PC-9 (cell line): Measurements from ENCODE around the gene PDLIM5. TPM values are rescaled to one million over a fixed set of nuclear protein-coding genes. Genes with fewer than 3 reads are reported as not detected.
"Not testable (repeated sequence)": the region's sequence is repeated elsewhere in the genome, so short reads cannot be mapped to it uniquely, and the experiment has no call there.

Source experiments
- BruUV-seq: library from RNA; stranded (reverse); fragments of 400-500 nt; replicated peaks from 2 replicates; lab custom pipeline; 2021; lab: Mats Ljungman, UMichigan
- CTCF ChIA-PET: fragments of 300-600 bp; sonication (Branson Sonifier 250); formaldehyde crosslinking; loops from one replicate; lab custom pipeline; 2022; ENCODE audit warnings: antibody characterized with exemption; lab: Charles Lee
- POLR2A ChIA-PET: fragments of 300-600 bp; sonication (Branson Sonifier 250); formaldehyde crosslinking; loops from one replicate; lab custom pipeline; 2022; ENCODE audit warnings: antibody characterized with exemption; ENCODE audit not compliant: unreplicated experiment; lab: Charles Lee
- DNase-seq, 2 experiments: peaks; one replicate each; pipeline versions ENCODE4 v3.0.0 to v3.0.0-alpha.2; 2015 to 2022; ENCODE audit warnings: mixed read lengths in 1 of 2
- H2AFZ ChIP-seq: fragments of 200-600 bp; sonication (generic); 2 replicates; pipeline ENCODE4 v1.8.1; 2017; ENCODE audit warnings: antibody characterized with exemption
- H3F3A ChIP-seq: fragments of 200-600 bp; sonication (generic); 2 replicates; pipeline ENCODE4 v1.8.1; 2017; ENCODE audit warnings: antibody characterized with exemption, mild to moderate bottlenecking, low read depth; ENCODE audit not compliant: insufficient read depth
- H3K27ac ChIP-seq: fragments of 200-600 bp; sonication (generic); 2 replicates; pipeline ENCODE4 v1.6.1; 2016; ENCODE audit warnings: mixed run types
- H3K27me3 ChIP-seq: fragments of 200-600 bp; sonication (generic); 2 replicates; pipeline ENCODE4 v1.6.1; 2016; ENCODE audit warnings: low read depth, mixed run types; ENCODE audit not compliant: insufficient read depth
- H3K36me3 ChIP-seq: fragments of 200-600 bp; sonication (generic); 2 replicates; pipeline ENCODE4 v1.6.1; 2016; ENCODE audit warnings: low read depth, mixed run types
- H3K4me1 ChIP-seq: fragments of 200-600 bp; sonication (generic); replicated peaks from 2 replicates; pipeline ENCODE4 v1.6.1; 2016; ENCODE audit warnings: mixed run types; ENCODE audit not compliant: insufficient read depth
- H3K4me2 ChIP-seq: fragments of 200-600 bp; sonication (generic); 2 replicates; pipeline ENCODE4 v1.6.1; 2017; ENCODE audit warnings: mixed run types
- H3K4me3 ChIP-seq: fragments of 200-600 bp; sonication (generic); 2 replicates; pipeline ENCODE4 v1.6.1; 2016; ENCODE audit warnings: mixed run types
- H3K79me2 ChIP-seq: fragments of 200-600 bp; sonication (generic); 2 replicates; pipeline ENCODE4 v1.6.1; 2017; ENCODE audit warnings: low read depth, mixed run types
- H3K9me2 ChIP-seq: fragments of 200-600 bp; sonication (generic); 2 replicates; pipeline ENCODE4 v1.8.1; 2017; ENCODE audit warnings: mild to moderate bottlenecking; ENCODE audit not compliant: insufficient read depth
- H3K9me3 ChIP-seq: fragments of 200-600 bp; sonication (generic); 2 replicates; pipeline ENCODE4 v1.8.1; 2016; ENCODE audit warnings: low read depth; ENCODE audit not compliant: insufficient read depth
- H4K20me1 ChIP-seq: fragments of 200-600 bp; sonication (generic); 2 replicates; pipeline ENCODE4 v1.8.1; 2017; ENCODE audit not compliant: insufficient read depth
- EZH2 ChIP-seq: fragments of 200-600 bp; sonication (generic); IDR thresholded peaks from 2 replicates; pipeline ENCODE4 v1.8.0; 2017; ENCODE audit warnings: antibody characterized with exemption, low read depth
- intact Hi-C: fragments of 100-400 bp; cut with micrococcal nuclease; formaldehyde crosslinking; loops from one replicate; pipeline ENCODE4 v1.10.0; 2022; ENCODE audit not compliant: unreplicated experiment
- total RNA-seq: library from RNA; stranded (reverse); gene quantifications from 2 replicates; pipeline ENCODE4 v1.2.3, GENCODE V29; 2021
- TF ChIP-seq, protein P1 (sequence below): fragments of 200-600 bp; sonication (generic); conservative IDR thresholded peaks from 2 replicates; pipeline ENCODE4 v1.6.1; 2017; ENCODE audit warnings: mixed run types, antibody characterized with exemption, mild to moderate bottlenecking, moderate library complexity

PDLIM5 gene
- total RNA-seq, 1 experiment from 2014 or later = 130 TPM

DNA sequence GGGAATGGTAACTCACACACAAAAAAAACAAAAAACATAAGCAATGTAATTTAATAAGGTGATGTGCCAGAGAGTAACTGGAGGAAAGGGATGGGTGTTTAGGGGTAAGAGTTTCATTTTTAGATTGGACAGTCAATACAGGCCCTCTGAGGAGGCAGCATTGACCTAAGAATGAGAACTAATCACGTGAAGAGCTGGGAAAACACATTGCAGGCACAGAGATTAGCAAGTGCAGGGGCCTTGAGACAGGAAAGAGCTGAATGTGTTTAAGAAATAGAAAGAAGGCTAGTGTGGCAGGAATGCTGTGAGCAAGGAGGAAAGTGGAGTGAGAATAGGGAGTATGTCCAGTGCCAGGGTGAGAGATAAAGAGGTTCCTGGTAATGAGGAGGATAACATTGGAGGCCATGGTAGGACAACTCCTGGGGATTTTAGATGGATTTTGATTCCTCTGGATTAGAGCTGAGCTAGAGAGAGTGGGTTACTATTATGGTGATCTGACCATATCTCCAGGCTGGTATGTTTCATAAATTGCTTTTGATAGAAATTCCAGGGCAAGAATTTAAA, 17.6 kb downstream of the PDLIM5 start:
- Histone ChIP-seq H2AFZ (no peak overlapping the region), H3K4me1 (no peaks in the 10 kb centered on the region; the same call in 1 of the 2 replicates), H3K36me3 (no peaks in the 10 kb centered on the region; the same call in 1 of the 2 replicates), H4K20me1 (no peaks in the 10 kb centered on the region), H3K9me2 (no peaks in the 10 kb centered on the region), H3K27ac (no peak overlapping the region), H3K9me3 (no peaks in the 10 kb centered on the region), H3K4me2 (no peak overlapping the region), H3K27me3 (no peaks in the 10 kb centered on the region), H3K4me3 (no peak overlapping the region), H3F3A (no peaks in the 10 kb centered on the region), H3K79me2 (peaks cover 70% of the 10 kb centered on the region)
- ChIA-PET CTCF (no interaction called here), POLR2A (no interaction called here)
- no peak for TF ChIP-seq EZH2
- intact Hi-C loops = no loop called here
- DNase-seq = no peak
- BruUV-seq = no TSS peak

DNA sequence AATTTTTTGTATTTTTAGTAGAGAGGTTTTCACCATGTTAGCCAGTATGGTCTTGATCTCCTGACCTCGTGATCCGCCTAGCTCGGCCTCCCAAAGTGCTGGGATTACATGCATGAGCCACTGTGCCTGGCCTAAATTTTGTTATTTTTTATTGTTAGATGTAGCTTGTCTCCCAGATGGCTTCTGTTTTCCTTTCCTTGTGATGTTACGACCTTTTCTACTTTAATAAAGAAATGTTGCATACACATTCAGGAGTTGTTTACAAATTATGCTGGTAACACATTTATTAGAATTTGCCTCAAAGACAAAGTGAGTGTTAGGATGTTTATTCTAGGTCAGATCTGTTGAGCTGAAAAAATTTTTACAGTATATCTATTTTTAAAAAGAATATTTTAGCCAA, 18.4 kb downstream of the PDLIM5 start:
- Histone ChIP-seq H3K9me3 (no peaks in the 10 kb centered on the region), H3K4me1 (no peaks in the 10 kb centered on the region; the same call in 1 of the 2 replicates), H3F3A (no peaks in the 10 kb centered on the region), H3K79me2 (peaks cover 63% of the 10 kb centered on the region), H3K4me3 (no peak overlapping the region), H3K4me2 (no peak overlapping the region), H2AFZ (no peak overlapping the region), H3K27me3 (no peaks in the 10 kb centered on the region), H3K27ac (no peak overlapping the region), H3K9me2 (no peaks in the 10 kb centered on the region), H4K20me1 (no peaks in the 10 kb centered on the region), H3K36me3 (no peaks in the 10 kb centered on the region; the same call in 1 of the 2 replicates)
- CTCF ChIA-PET = no interaction called here
- POLR2A ChIA-PET = no interaction called here
- intact Hi-C loops = no loop called here
- no TSS peak for BruUV-seq
- TF ChIP-seq EZH2 = no peak
- TF ChIP-seq, protein P1, sequence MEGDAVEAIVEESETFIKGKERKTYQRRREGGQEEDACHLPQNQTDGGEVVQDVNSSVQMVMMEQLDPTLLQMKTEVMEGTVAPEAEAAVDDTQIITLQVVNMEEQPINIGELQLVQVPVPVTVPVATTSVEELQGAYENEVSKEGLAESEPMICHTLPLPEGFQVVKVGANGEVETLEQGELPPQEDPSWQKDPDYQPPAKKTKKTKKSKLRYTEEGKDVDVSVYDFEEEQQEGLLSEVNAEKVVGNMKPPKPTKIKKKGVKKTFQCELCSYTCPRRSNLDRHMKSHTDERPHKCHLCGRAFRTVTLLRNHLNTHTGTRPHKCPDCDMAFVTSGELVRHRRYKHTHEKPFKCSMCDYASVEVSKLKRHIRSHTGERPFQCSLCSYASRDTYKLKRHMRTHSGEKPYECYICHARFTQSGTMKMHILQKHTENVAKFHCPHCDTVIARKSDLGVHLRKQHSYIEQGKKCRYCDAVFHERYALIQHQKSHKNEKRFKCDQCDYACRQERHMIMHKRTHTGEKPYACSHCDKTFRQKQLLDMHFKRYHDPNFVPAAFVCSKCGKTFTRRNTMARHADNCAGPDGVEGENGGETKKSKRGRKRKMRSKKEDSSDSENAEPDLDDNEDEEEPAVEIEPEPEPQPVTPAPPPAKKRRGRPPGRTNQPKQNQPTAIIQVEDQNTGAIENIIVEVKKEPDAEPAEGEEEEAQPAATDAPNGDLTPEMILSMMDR = no peak
- no peak for DNase-seq

DNA sequence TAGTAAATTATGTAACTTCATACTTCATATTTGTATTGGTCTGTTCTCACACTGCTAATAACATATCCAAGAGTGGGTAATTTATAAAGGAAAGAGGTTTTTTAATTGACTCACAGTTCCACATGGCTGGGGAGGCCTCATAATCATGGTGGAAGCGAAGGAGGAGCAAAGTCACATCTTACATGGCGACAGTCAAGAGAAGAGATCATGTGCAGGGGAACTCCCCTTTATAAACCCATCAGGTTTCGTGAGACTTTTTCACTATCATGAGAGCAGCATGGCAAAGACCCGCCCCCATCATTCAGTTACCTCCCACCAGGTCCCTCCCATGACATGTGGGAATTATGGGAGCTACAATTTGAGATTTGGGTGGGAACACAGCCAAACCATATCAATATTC, 19.0 kb downstream of the PDLIM5 start:
- H3F3A ChIP-seq, DNase-seq, H3K27me3 ChIP-seq, H3K9me2 ChIP-seq, H3K4me3 ChIP-seq, H4K20me1 ChIP-seq, H3K9me3 ChIP-seq, POLR2A ChIA-PET, H3K4me1 ChIP-seq, H2AFZ ChIP-seq, H3K4me2 ChIP-seq, H3K27ac ChIP-seq, intact Hi-C loops, H3K36me3 ChIP-seq, CTCF ChIA-PET, BruUV-seq: not testable (repeated sequence)
- peaks cover 56% of the 10 kb centered on the region for H3K79me2 ChIP-seq

DNA sequence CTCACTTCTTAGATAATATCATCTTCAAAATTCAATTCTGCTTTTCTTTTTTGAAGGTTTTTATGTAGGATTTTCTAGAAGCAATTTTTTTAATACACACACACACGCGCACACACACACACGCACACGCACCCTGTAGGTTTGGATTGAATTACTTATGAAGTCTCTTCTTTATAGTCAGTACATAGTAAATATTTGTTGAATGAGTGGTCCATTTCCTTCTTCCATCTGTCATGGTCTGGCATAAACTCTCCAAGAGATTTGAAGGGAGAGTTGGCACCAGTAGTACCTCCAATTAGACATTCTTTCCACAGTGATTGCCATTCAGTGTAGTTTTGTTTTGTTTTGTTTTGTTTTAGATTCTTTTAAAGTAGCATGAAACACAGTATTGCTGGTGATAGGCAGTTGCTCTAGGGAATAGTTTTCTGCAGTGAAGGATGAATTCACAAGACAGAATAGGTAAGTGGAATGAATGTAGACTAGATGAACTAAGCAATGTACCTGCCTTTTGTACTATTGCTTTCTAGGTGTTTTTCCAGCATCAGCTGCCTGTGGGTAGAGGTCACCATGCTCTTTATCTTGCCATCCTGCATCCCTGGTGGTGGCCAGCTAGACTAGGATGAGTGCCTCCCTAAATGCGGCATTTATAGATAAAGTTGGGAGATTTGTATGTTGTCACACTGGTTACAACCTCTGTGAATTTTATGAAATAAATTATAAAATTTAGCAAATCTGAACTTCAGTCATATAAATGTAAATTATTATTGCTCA, 20.5 kb downstream of the PDLIM5 start:
- H3K9me2 ChIP-seq = no peaks in the 10 kb centered on the region
- H3K4me1 ChIP-seq = no peaks in the 10 kb centered on the region; the same call in 1 of the 2 replicates
- H3K9me3 ChIP-seq = no peaks in the 10 kb centered on the region
- H3K27ac ChIP-seq = no peak overlapping the region
- BruUV-seq = no TSS peak
- H3K36me3 ChIP-seq = no peaks in the 10 kb centered on the region; the same call in 1 of the 2 replicates
- H3K79me2 ChIP-seq = peaks cover 56% of the 10 kb centered on the region
- TF ChIP-seq, protein P1 = no peak
- no peak for TF ChIP-seq EZH2
- DNase-seq = peak in 1 of 2 experiments; percentile 47
- no peaks in the 10 kb centered on the region for H3F3A ChIP-seq
- H3K27me3 ChIP-seq = no peaks in the 10 kb centered on the region
- H4K20me1 ChIP-seq = no peaks in the 10 kb centered on the region
- intact Hi-C loops = no loop called here
- CTCF ChIA-PET = no interaction called here
- H3K4me2 ChIP-seq = no peak overlapping the region
- POLR2A ChIA-PET = no interaction called here
- no peak overlapping the region for H3K4me3 ChIP-seq
- H2AFZ ChIP-seq = no peak overlapping the region
